Heart left ventricle (tissue), 16 donors: ENCODE data around the gene FABP1. TPM values are rescaled to one million over a fixed set of nuclear protein-coding genes. Genes with fewer than 3 reads are reported as not detected.

Experiments
- ATAC-seq, 4 donors: fragments of 200-7000 bp; cut with Tn5 transposase; one replicate each; pipeline ENCODE4 v1.9.1; 2020 to 2022; ENCODE audit warnings: moderate library complexity in 4 of 4, mild to moderate bottlenecking in 3 of 4, moderate number of reproducible peaks in 1 of 4
- DNase-seq, 5 donors: peaks; one replicate each; pipeline ENCODE4 v3.0.0-alpha.2; 2020
- H3K27ac ChIP-seq, 12 donors: fragments of 200-600 bp; sonication (generic) in 4 of 12; one replicate each; pipeline versions ENCODE4 v1.5.0 to v1.8.0; 2016 to 2022; ENCODE audit warnings: mild to moderate bottlenecking in 2 of 12
- H3K27me3 ChIP-seq, 9 donors: fragments of 200-600 bp; sonication (generic) in 2 of 9; one replicate each; pipeline versions ENCODE4 v1.5.1 to v1.8.0; 2016 to 2022; ENCODE audit warnings: mild to moderate bottlenecking in 3 of 9
- H3K36me3 ChIP-seq, 9 donors: fragments of 200-600 bp; sonication (generic) in 2 of 9; one replicate each; pipeline versions ENCODE4 v1.5.0 to v1.8.0; 2018 to 2022; ENCODE audit warnings: mild to moderate bottlenecking in 2 of 9
- H3K4me1 ChIP-seq, 12 donors: fragments of 200-600 bp; sonication (generic) in 4 of 12; one replicate each; pipeline versions ENCODE4 v1.5.0 to v1.8.0; 2016 to 2022; ENCODE audit warnings: mild to moderate bottlenecking in 3 of 12
- H3K4me3 ChIP-seq, 12 donors: fragments of 200-600 bp; sonication (generic) in 4 of 12; one replicate each; pipeline versions ENCODE4 v1.5.0 to v1.8.0; 2017 to 2022; ENCODE audit warnings: mild to moderate bottlenecking in 9 of 12, moderate library complexity in 4 of 12
- H3K9me3 ChIP-seq, 12 donors: fragments of 200-600 bp; sonication (generic) in 4 of 12; one replicate each; pipeline versions ENCODE4 v1.5.0 to v1.8.0; 2016 to 2022; ENCODE audit warnings: mild to moderate bottlenecking in 1 of 12
- POLR2A ChIP-seq, 2 donors: fragments of 450-650 bp; IDR thresholded peaks; one replicate each; pipeline ENCODE4 v1.6.1; 2017; ENCODE audit warnings: antibody characterized with exemption in 2 of 2, mild to moderate bottlenecking in 2 of 2, moderate library complexity in 2 of 2
- WGBS, 4 donors: extraction: QIAGEN DNeasy Blood & Tissue Kit in 2 of 4; methylation state at CpG; one replicate each; pipeline versions ENCODE4 v1.1.5 to v1.1.7; 2013 to 2018; 5-methylcytosine and 5-hydroxymethylcytosine counted together
- intact Hi-C, 10 donors: fragments of 100-400 bp; cut with DNase I; formaldehyde crosslinking; loops; one replicate each; pipeline versions ENCODE4 v1.11.1 to v1.14.2; 2022
- polyA plus RNA-seq, 2 donors: library from polyadenylated mRNA; stranded (reverse); fragments of 200-250 nt; gene quantifications; one replicate each; pipeline ENCODE4 v1.2.3, GENCODE V29; 2013
- total RNA-seq, 9 donors: library from RNA; depleted of rRNA in 2 of 9; stranded (reverse); fragments of >200 nt in 2 of 9; fragmentation: NEBNext Ultra II Directional in 3 of 9; extraction: Animal tissue kit (Norgen Biotek cat#: 25700) in 3 of 9; gene quantifications; one replicate each; pipeline versions ENCODE4 v1.1.0 to v1.2.4, GENCODE V29; 2016 to 2023
- TF ChIP-seq, protein P1 (sequence below), 12 donors: fragments of 200-600 bp; sonication (generic) in 4 of 12; IDR thresholded peaks; one replicate each; pipeline versions ENCODE4 v1.5.0 to v1.8.0; 2018 to 2022; ENCODE audit warnings: antibody characterized with exemption in 12 of 12, mild to moderate bottlenecking in 5 of 12
- donor health status: ischemic (EF 13 %, LVEDD 7.1; RV severe dilation, severe dysfunction).
- donor health status: healthy with polysubstance abuse.
- donor health status: DM: no; HTN: yes; CAD: no.
- donor health status: DM: no; HTN: no; CAD: no.
- donor health status: ischemic (EF 25% LVEDD 6.9; RV normal size, moderate dysfunction).
- donor health status: ischemic (EF 25% LVEDD 5.7; RV mildly dilated, moderate dysfunction).
- donor health status: healthy.
- donor health status: DM: yes; HTN: yes; CAD: no.
- donor health status: ischemic (EF 35%, LVEDD 5.7; RV mildly dilated, moderate dysfunction).
- donor health status: nonischemic (EF 11% LVEDD 7.7; RV severe dilation, severe dysfunction).
- donor health status: DM: yes; HTN: yes; CAD: no.
- donor health status: PGD.
- donor health status: ischemic (EF 29% LVEDD 5.4; RV normal size, mild dysfunction).
- donor health status: nonischemic (EF 23%, LVEDD 6.1; RV moderate dilation, normal function).

Gene FABP1
- total and polyA plus RNA-seq, 11 donors: 0.99 to 1.2 TPM; not detected in 9

- no peak for DNase-seq
- no peak for ATAC-seq
- Histone ChIP-seq H3K27me3 (no peaks in the 10 kb centered on the region), H3K36me3 (no peaks in the 10 kb centered on the region), H3K4me3 (no peak overlapping the region), H3K27ac (no peak overlapping the region), H3K9me3 (peaks cover 0 to 40% (median 9%) of the 10 kb centered on the region in 12 donors), H3K4me1 (no peaks in the 10 kb centered on the region)
- intact Hi-C loops: no loop called here
- 71 to 81% (median 78%) methylated on average over 10 of the region's 10 CpGs for WGBS, 4 donors
- TF ChIP-seq, protein P1, sequence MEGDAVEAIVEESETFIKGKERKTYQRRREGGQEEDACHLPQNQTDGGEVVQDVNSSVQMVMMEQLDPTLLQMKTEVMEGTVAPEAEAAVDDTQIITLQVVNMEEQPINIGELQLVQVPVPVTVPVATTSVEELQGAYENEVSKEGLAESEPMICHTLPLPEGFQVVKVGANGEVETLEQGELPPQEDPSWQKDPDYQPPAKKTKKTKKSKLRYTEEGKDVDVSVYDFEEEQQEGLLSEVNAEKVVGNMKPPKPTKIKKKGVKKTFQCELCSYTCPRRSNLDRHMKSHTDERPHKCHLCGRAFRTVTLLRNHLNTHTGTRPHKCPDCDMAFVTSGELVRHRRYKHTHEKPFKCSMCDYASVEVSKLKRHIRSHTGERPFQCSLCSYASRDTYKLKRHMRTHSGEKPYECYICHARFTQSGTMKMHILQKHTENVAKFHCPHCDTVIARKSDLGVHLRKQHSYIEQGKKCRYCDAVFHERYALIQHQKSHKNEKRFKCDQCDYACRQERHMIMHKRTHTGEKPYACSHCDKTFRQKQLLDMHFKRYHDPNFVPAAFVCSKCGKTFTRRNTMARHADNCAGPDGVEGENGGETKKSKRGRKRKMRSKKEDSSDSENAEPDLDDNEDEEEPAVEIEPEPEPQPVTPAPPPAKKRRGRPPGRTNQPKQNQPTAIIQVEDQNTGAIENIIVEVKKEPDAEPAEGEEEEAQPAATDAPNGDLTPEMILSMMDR (IDR thresholded peaks at IDR 0.05): no peak
- no peak for TF ChIP-seq POLR2A (IDR thresholded peaks at IDR 0.05)
These were observed 17.1 kb upstream of the FABP1 start for GRCh38 chr2:88144914-88145497.

DNA sequence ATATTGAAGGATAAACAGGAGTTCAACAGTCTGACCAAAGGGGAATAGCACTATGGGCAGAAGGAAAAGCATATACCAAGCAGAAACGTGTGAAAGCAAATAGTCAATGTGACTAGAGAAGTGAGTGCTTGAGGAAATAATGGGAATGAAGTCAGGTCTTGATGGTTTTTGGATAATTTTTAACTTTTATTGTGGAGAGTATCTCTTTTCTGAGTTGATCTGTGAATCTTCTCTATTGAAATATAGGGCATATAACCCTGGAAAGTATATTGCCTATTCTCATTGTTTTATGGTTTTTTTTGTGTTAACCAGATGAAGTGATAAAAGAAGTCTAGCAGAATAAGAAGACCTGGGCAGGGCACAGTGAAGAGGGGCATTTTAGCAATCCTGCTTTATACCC, 16.4 kb upstream of the FABP1 start:
- H3K36me3 ChIP-seq: no peaks in the 10 kb centered on the region
- no peaks in the 10 kb centered on the region for H3K27me3 ChIP-seq
- H3K4me3 ChIP-seq: no peak overlapping the region
- H3K4me1 ChIP-seq: no peaks in the 10 kb centered on the region
- no peak for ATAC-seq
- H3K27ac ChIP-seq: no peak overlapping the region
- TF ChIP-seq, protein P1 (IDR thresholded peaks at IDR 0.05): no peak
- TF ChIP-seq POLR2A (IDR thresholded peaks at IDR 0.05): no peak
- peaks cover 0 to 35% (median 7%) of the 10 kb centered on the region in 12 donors for H3K9me3 ChIP-seq
- WGBS, 4 donors: 57 to 85% (median 72%) methylated on average over 1 of the region's 1 CpG
- no peak for DNase-seq
- intact Hi-C loops: no loop called here

DNA sequence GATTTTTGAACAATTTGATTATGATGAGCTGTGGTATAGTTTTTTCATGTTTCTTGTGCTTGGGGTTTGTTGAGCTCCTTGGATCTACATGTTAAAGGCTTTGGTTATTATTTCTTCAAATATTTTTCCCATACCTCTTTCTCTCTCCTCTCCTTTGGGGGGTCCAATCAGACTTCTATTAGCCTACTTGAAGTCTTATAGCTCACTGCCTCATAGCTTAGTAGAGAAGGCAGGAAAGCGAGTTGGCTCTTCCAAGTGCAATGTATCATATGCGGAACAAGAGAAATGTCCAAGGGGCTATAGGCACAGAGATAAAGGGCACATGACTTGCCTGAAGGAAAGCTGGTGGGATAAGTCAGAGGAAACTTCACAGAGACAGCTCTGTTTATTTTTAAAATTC, 14.1 kb upstream of the FABP1 start:
- Histone ChIP-seq H3K27ac (no peak overlapping the region), H3K9me3 (peaks cover 0 to 18% (median 0%) of the 10 kb centered on the region in 12 donors), H3K4me1 (no peaks in the 10 kb centered on the region), H3K36me3 (no peaks in the 10 kb centered on the region), H3K27me3 (no peaks in the 10 kb centered on the region), H3K4me3 (no peak overlapping the region)
- TF ChIP-seq, protein P1 (IDR thresholded peaks at IDR 0.05): no peak
- no peak for TF ChIP-seq POLR2A (IDR thresholded peaks at IDR 0.05)
- intact Hi-C loops: no loop called here
- WGBS, 4 donors: 92 to 100% (median 95%) methylated on average over 2 of the region's 2 CpGs
- ATAC-seq (no peak), DNase-seq (no peak)

DNA sequence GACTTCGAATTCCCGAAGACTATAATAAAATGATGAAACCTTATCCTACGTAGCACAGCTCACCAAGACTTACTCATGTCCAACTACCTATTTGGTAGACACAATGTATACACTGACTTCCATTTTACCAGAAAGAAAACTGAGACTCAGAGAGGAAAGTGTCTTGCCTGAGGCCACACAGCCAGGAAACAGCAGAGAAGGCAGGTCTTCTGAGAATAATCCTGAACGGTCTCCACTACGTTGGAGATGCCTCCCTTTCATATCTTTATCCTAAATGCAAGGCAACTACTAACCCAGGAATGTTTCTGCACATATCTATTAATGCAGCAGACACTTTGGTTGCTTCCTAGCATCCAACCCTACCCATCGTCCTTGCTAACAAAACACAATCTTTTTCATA, 11.9 kb upstream of the FABP1 start:
- Histone ChIP-seq H3K36me3 (no peaks in the 10 kb centered on the region), H3K27ac (no peak overlapping the region), H3K27me3 (peaks cover 0 to 5% (median 0%) of the 10 kb centered on the region in 9 donors), H3K4me1 (no peaks in the 10 kb centered on the region), H3K9me3 (peaks cover 0 to 18% (median 0%) of the 10 kb centered on the region in 12 donors), H3K4me3 (no peak overlapping the region)
- DNase-seq (no peak), ATAC-seq (no peak)
- 66 to 86% (median 79%) methylated on average over 6 of the region's 6 CpGs for WGBS, 4 donors
- no peak for TF ChIP-seq POLR2A (IDR thresholded peaks at IDR 0.05)
- TF ChIP-seq, protein P1 (IDR thresholded peaks at IDR 0.05): no peak
- intact Hi-C loops: no loop called here
